AG04449 (cell line): Measurements from ENCODE around the gene AMPD1.

Experiments used
- CTCF ChIA-PET: fragments of 350-600 bp; formaldehyde crosslinking; extraction: SDS; loops from one replicate; lab custom pipeline; 2021; ENCODE audit warnings: antibody characterized with exemption; lab: Yijun Ruan, JAX
- POLR2A ChIA-PET: fragments of 400-600, 350-600 bp; formaldehyde crosslinking; extraction: SDS; loops from one replicate; lab custom pipeline; 2020; ENCODE audit warnings: antibody characterized with exemption, inconsistent platforms; lab: Yijun Ruan, JAX
- DNase-seq: peaks from one replicate; pipeline ENCODE4 v3.0.0-alpha.2; 2010; ENCODE audit warnings: low read depth, low spot score
- H3K4me3 ChIP-seq: 2 replicates; pipeline ENCODE4 v1.5.1; 2011; ENCODE audit warnings: low read depth, mild to moderate bottlenecking, control low read depth, low read length
- TF ChIP-seq, protein P1 (sequence below): IDR thresholded peaks from one replicate; pipeline ENCODE4 v1.5.1; 2011; ENCODE audit warnings: mild to moderate bottlenecking, moderate library complexity, low read length, control low read depth, inconsistent platforms; ENCODE audit not compliant: insufficient read depth; ENCODE audit errors: missing control alignments

Gene AMPD1

DNA sequence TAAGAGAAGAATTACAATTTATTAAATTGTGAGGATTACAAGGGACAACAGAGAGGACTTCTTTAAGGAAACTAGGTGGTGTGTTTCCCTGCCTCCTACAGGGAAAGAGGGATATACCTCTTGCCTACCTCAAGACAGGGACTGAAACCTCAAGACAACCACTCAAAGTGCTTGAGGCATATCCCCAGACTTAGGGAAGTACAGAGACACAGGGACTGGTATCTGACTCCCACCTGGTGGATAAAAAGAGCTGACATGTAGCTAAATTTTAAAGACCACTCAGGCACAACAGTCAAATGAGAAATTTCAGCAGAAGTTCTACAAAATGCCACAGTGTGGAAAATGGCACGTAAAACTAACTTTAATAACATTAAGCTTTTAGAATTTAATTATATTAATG is 46.8 kb downstream of the AMPD1 start:
- TF ChIP-seq, protein P1, sequence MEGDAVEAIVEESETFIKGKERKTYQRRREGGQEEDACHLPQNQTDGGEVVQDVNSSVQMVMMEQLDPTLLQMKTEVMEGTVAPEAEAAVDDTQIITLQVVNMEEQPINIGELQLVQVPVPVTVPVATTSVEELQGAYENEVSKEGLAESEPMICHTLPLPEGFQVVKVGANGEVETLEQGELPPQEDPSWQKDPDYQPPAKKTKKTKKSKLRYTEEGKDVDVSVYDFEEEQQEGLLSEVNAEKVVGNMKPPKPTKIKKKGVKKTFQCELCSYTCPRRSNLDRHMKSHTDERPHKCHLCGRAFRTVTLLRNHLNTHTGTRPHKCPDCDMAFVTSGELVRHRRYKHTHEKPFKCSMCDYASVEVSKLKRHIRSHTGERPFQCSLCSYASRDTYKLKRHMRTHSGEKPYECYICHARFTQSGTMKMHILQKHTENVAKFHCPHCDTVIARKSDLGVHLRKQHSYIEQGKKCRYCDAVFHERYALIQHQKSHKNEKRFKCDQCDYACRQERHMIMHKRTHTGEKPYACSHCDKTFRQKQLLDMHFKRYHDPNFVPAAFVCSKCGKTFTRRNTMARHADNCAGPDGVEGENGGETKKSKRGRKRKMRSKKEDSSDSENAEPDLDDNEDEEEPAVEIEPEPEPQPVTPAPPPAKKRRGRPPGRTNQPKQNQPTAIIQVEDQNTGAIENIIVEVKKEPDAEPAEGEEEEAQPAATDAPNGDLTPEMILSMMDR: no peak
- ChIA-PET CTCF (interaction anchor here (0.6 kb wide), 1 partner anchor 216 kb away, joined by 3 read pairs; no protein-coding TSS in a partner anchor), POLR2A (no interaction called here)
- DNase-seq: no peak
- H3K4me3 ChIP-seq: no peak overlapping the region

DNA sequence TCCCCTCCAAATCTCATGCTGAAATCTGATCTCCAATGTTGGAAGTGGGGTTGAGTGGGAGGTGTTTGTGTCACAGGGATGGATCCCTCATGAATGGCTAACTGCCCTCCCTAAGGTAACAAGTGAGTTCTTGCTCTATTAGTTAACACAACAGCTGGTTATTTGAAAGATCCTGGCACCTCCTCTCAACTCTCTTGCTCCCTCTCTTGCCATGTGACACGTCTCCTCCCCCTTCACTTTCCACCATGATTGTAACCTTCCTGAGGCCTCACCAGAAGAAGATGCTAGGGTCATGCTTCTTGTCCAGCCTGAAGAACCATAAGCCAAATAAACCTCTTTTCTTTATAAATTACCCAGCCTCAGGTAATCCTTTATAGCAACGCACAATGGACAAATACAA is 54.0 kb downstream of the AMPD1 start:
- POLR2A ChIA-PET: no interaction called here

DNA sequence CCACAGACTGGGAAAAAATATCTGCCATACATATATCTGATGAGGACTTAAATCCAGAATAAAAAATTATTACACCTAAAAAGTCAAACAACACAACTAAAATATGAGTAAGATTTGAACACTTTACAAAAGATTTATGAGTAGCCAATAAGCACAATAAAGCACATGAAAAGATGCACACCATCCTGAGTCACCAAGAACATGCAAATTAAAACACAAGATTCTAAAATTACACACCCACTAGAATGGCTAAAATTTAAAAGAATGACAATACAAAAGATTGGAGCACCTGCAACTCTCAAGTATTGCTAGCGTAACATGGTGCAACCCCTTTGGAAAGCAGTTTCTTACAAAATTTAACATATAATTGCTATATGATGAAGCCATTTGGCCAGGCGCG is 56.4 kb downstream of the AMPD1 start:
- ChIA-PET POLR2A (no interaction called here), CTCF (interaction anchor here (0.7 kb wide), 1 partner anchor 60 kb away, joined by 3 read pairs; no protein-coding TSS in a partner anchor)
- DNase-seq: no peak
- no peak overlapping the region for H3K4me3 ChIP-seq
- TF ChIP-seq, protein P1: no peak

More for the DNA sequence above, 54.0 kb downstream of the AMPD1 start:
- no peak overlapping the region for H3K4me3 ChIP-seq
- DNase-seq: no peak
- CTCF ChIA-PET: no interaction called here
- TF ChIP-seq, protein P1: no peak

DNA sequence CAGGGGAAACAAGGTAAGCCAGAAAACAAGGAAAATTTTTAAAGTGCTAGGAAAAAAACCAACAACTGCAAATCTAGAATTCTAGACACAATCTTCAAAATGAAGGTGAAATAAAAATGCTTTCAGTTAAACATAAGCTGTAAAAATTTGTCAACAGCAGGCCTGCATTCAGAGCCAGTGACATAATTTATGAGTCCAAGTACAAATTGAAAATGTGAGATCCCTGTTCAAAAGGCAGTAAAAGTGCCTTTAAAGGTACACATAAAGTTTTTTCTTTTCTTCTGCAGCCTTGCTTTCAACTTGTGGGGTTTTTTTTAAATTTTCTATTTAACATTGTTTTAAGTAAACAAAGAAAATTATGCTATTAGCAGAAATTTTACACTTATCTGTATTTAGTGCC is 62.9 kb downstream of the AMPD1 start:
- ChIA-PET CTCF (no interaction called here), POLR2A (no interaction called here)
- no peak for DNase-seq
- TF ChIP-seq, protein P1: no peak
- no peak overlapping the region for H3K4me3 ChIP-seq

DNA sequence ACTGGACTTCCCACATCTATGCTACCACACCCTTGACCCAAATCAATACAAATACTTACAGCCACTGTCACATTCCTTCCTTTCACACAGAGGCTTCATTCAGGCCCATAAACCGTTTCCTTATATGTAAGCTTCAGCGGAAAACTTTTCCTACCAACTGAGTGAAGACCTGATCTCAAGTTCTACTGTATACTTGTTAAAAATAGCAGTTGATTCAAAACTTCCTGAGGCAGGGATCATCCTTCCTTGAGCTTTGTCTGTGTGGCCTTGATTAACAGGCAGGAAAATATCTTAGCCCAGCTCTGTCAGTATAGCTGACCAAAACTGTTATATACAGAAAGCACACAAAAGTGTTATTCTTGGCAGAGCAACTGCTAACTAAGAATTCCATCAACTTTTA is 68.2 kb downstream of the AMPD1 start:
- no peak for DNase-seq
- ChIA-PET POLR2A (interaction anchor here (0.6 kb wide), 1 partner anchor 56 kb away, joined by 3 read pairs; no protein-coding TSS in a partner anchor), CTCF (interaction anchor here (1.2 kb wide), 1 partner anchor 280 kb away, joined by 5 read pairs; no protein-coding TSS in a partner anchor)
- H3K4me3 ChIP-seq: no peak overlapping the region
- TF ChIP-seq, protein P1: no peak

DNA sequence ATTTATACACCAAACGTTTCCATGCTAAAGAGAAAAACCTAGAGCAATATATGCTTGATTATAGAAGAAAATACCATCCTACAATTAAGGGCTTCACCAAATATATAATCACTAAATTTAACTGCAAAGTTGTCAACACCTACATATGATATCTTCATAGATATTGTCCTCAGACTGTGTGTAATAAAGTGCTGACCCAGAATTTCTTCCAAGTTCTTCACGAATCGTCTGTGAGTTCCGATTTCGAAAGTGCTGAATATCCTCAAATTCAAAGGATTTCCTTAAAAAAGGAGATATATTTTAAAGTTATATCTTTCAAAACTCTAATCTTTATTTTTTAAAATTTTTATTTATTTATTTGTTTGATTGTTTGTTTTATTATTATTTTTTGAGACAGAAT is 72.0 kb downstream of the AMPD1 start:
- no peak for DNase-seq
- POLR2A ChIA-PET: no interaction called here
- H3K4me3 ChIP-seq: no peak overlapping the region
- CTCF ChIA-PET: no interaction called here
- TF ChIP-seq, protein P1: no peak
